PC-9 (cell line): ENCODE measurements around the gene MYL4. TPM values are rescaled to one million over a fixed set of nuclear protein-coding genes. Genes with fewer than 3 reads are reported as not detected.

Source experiments
- BruUV-seq: library from RNA; stranded (reverse); fragments of 400-500 nt; replicated peaks from 2 replicates; lab custom pipeline; 2021; lab: Mats Ljungman, UMichigan
- CTCF ChIA-PET: fragments of 300-600 bp; sonication (Branson Sonifier 250); formaldehyde crosslinking; loops from one replicate; lab custom pipeline; 2022; ENCODE audit warnings: antibody characterized with exemption; lab: Charles Lee
- POLR2A ChIA-PET: fragments of 300-600 bp; sonication (Branson Sonifier 250); formaldehyde crosslinking; loops from one replicate; lab custom pipeline; 2022; ENCODE audit warnings: antibody characterized with exemption; ENCODE audit not compliant: unreplicated experiment; lab: Charles Lee
- DNase-seq, 2 experiments: peaks; one replicate each; pipeline versions ENCODE4 v3.0.0 to v3.0.0-alpha.2; 2015 to 2022; ENCODE audit warnings: mixed read lengths in 1 of 2
- H2AFZ ChIP-seq: fragments of 200-600 bp; sonication (generic); 2 replicates; pipeline ENCODE4 v1.8.1; 2017; ENCODE audit warnings: antibody characterized with exemption
- H3F3A ChIP-seq: fragments of 200-600 bp; sonication (generic); 2 replicates; pipeline ENCODE4 v1.8.1; 2017; ENCODE audit warnings: antibody characterized with exemption, mild to moderate bottlenecking, low read depth; ENCODE audit not compliant: insufficient read depth
- H3K27ac ChIP-seq: fragments of 200-600 bp; sonication (generic); 2 replicates; pipeline ENCODE4 v1.6.1; 2016; ENCODE audit warnings: mixed run types
- H3K27me3 ChIP-seq: fragments of 200-600 bp; sonication (generic); 2 replicates; pipeline ENCODE4 v1.6.1; 2016; ENCODE audit warnings: low read depth, mixed run types; ENCODE audit not compliant: insufficient read depth
- H3K36me3 ChIP-seq: fragments of 200-600 bp; sonication (generic); 2 replicates; pipeline ENCODE4 v1.6.1; 2016; ENCODE audit warnings: low read depth, mixed run types
- H3K4me1 ChIP-seq: fragments of 200-600 bp; sonication (generic); replicated peaks from 2 replicates; pipeline ENCODE4 v1.6.1; 2016; ENCODE audit warnings: mixed run types; ENCODE audit not compliant: insufficient read depth
- H3K4me2 ChIP-seq: fragments of 200-600 bp; sonication (generic); 2 replicates; pipeline ENCODE4 v1.6.1; 2017; ENCODE audit warnings: mixed run types
- H3K4me3 ChIP-seq: fragments of 200-600 bp; sonication (generic); 2 replicates; pipeline ENCODE4 v1.6.1; 2016; ENCODE audit warnings: mixed run types
- H3K79me2 ChIP-seq: fragments of 200-600 bp; sonication (generic); 2 replicates; pipeline ENCODE4 v1.6.1; 2017; ENCODE audit warnings: low read depth, mixed run types
- H3K9me2 ChIP-seq: fragments of 200-600 bp; sonication (generic); 2 replicates; pipeline ENCODE4 v1.8.1; 2017; ENCODE audit warnings: mild to moderate bottlenecking; ENCODE audit not compliant: insufficient read depth
- H3K9me3 ChIP-seq: fragments of 200-600 bp; sonication (generic); 2 replicates; pipeline ENCODE4 v1.8.1; 2016; ENCODE audit warnings: low read depth; ENCODE audit not compliant: insufficient read depth
- H4K20me1 ChIP-seq: fragments of 200-600 bp; sonication (generic); 2 replicates; pipeline ENCODE4 v1.8.1; 2017; ENCODE audit not compliant: insufficient read depth
- EZH2 ChIP-seq: fragments of 200-600 bp; sonication (generic); IDR thresholded peaks from 2 replicates; pipeline ENCODE4 v1.8.0; 2017; ENCODE audit warnings: antibody characterized with exemption, low read depth
- intact Hi-C: fragments of 100-400 bp; cut with micrococcal nuclease; formaldehyde crosslinking; loops from one replicate; pipeline ENCODE4 v1.10.0; 2022; ENCODE audit not compliant: unreplicated experiment
- total RNA-seq: library from RNA; stranded (reverse); gene quantifications from 2 replicates; pipeline ENCODE4 v1.2.3, GENCODE V29; 2021
- TF ChIP-seq, protein P1 (sequence below): fragments of 200-600 bp; sonication (generic); conservative IDR thresholded peaks from 2 replicates; pipeline ENCODE4 v1.6.1; 2017; ENCODE audit warnings: mixed run types, antibody characterized with exemption, mild to moderate bottlenecking, moderate library complexity

Gene MYL4
- total RNA-seq, 1 experiment from 2014 or later, result not detected

- BruUV-seq, result no TSS peak
- no peak for DNase-seq
- Histone ChIP-seq H3K27me3 (no peaks in the 10 kb centered on the region), H3F3A (peaks cover 20% of the 10 kb centered on the region), H3K9me2 (no peaks in the 10 kb centered on the region), H3K4me1 (peaks cover 20% of the 10 kb centered on the region), H3K36me3 (no peaks in the 10 kb centered on the region), H3K27ac (no peak overlapping the region), H3K79me2 (no peaks in the 10 kb centered on the region), H3K4me2 (no peak overlapping the region), H4K20me1 (no peaks in the 10 kb centered on the region), H2AFZ (no peak overlapping the region), H3K4me3 (no peak overlapping the region), H3K9me3 (no peaks in the 10 kb centered on the region)
- intact Hi-C loops, result loop anchor here (5.0 kb wide), 1 partner anchor 33 kb away; no protein-coding TSS in a partner anchor
- TF ChIP-seq, protein P1, sequence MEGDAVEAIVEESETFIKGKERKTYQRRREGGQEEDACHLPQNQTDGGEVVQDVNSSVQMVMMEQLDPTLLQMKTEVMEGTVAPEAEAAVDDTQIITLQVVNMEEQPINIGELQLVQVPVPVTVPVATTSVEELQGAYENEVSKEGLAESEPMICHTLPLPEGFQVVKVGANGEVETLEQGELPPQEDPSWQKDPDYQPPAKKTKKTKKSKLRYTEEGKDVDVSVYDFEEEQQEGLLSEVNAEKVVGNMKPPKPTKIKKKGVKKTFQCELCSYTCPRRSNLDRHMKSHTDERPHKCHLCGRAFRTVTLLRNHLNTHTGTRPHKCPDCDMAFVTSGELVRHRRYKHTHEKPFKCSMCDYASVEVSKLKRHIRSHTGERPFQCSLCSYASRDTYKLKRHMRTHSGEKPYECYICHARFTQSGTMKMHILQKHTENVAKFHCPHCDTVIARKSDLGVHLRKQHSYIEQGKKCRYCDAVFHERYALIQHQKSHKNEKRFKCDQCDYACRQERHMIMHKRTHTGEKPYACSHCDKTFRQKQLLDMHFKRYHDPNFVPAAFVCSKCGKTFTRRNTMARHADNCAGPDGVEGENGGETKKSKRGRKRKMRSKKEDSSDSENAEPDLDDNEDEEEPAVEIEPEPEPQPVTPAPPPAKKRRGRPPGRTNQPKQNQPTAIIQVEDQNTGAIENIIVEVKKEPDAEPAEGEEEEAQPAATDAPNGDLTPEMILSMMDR, result no peak
- TF ChIP-seq EZH2, result no peak
- CTCF ChIA-PET, result no interaction called here
- POLR2A ChIA-PET, result no interaction called here
These were observed 35.5 kb downstream of the MYL4 start for GRCh38 chr17:47244697-47245096.

DNA sequence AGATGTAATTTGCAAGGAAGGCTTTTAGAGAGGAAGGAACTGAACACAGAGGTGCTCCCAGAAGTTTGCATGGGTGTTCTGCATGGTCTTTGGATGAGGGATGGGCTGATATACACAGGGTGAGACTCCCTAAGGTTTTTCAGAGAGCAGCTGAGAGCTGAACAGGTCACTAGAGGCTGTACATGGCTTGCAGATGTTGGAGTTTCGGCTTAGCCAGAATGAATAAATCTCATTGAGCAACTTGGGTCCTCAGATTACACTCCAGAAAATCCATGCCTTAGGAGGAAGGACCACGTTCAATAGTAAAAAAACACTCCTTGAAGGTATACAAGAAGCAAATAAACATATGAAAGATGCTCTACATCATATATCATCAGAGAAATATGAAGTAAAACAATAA, 37.0 kb downstream of the MYL4 start:
- Histone ChIP-seq H3K36me3 (no peaks in the 10 kb centered on the region), H3K9me2 (no peaks in the 10 kb centered on the region), H3K27ac (no peak overlapping the region), H3K4me2 (no peak overlapping the region), H3F3A (peaks cover 7% of the 10 kb centered on the region; the same call in 1 of the 2 replicates), H3K79me2 (no peaks in the 10 kb centered on the region), H2AFZ (no peak overlapping the region), H4K20me1 (no peaks in the 10 kb centered on the region), H3K9me3 (no peaks in the 10 kb centered on the region), H3K4me3 (no peak overlapping the region), H3K4me1 (peaks cover 5% of the 10 kb centered on the region), H3K27me3 (no peaks in the 10 kb centered on the region)
- no peak for TF ChIP-seq EZH2
- TF ChIP-seq, protein P1, result no peak
- no TSS peak for BruUV-seq
- intact Hi-C loops, result no loop called here
- no peak for DNase-seq
- ChIA-PET POLR2A (no interaction called here), CTCF (no interaction called here)

- BruUV-seq, result no TSS peak
- CTCF ChIA-PET, result no interaction called here
- no peak overlapping the region for H3K4me2 ChIP-seq
- no peaks in the 10 kb centered on the region for H3K9me2 ChIP-seq
- TF ChIP-seq, protein P1, result no peak
- TF ChIP-seq EZH2, result no peak
- no peaks in the 10 kb centered on the region for H3K79me2 ChIP-seq
- H3K27me3 ChIP-seq, result no peaks in the 10 kb centered on the region
- no peak overlapping the region for H3K4me3 ChIP-seq
- no peaks in the 10 kb centered on the region for H4K20me1 ChIP-seq
- no peak overlapping the region for H2AFZ ChIP-seq
- H3K4me1 ChIP-seq, result peaks cover 26% of the 10 kb centered on the region
- no peaks in the 10 kb centered on the region for H3K9me3 ChIP-seq
- no peak overlapping the region for H3K27ac ChIP-seq
- no peak for DNase-seq
- peaks cover 16% of the 10 kb centered on the region; the same call in 1 of the 2 replicates for H3F3A ChIP-seq
- POLR2A ChIA-PET, result no interaction called here
- intact Hi-C loops, result no loop called here
- H3K36me3 ChIP-seq, result no peaks in the 10 kb centered on the region
These were observed 41.7 kb downstream of the MYL4 start for GRCh38 chr17:47250855-47251254.
